Tibial nerve (tissue), 4 donors: Measurements from ENCODE around the gene MPZL2. TPM values are rescaled to one million over a fixed set of nuclear protein-coding genes. Genes with fewer than 3 reads are reported as not detected.

Experiments
- DNase-seq, 2 donors: peaks; one replicate each; pipeline ENCODE4 v3.0.0-alpha.2; 2019; ENCODE audit warnings: low spot score in 2 of 2
- H3K27ac ChIP-seq, 4 donors: fragments of 200-600 bp; sonication (generic) in 3 of 4; one replicate each; pipeline ENCODE4 v1.5.1; 2017 to 2019; ENCODE audit warnings: mild to moderate bottlenecking in 1 of 4
- H3K27me3 ChIP-seq, 2 donors: fragments of 200-600 bp; sonication (generic) in 1 of 2; one replicate each; pipeline versions ENCODE4 v1.5.1 to v1.6.0; 2017 to 2019
- H3K36me3 ChIP-seq, 3 donors: fragments of 200-600 bp; sonication (generic); one replicate each; pipeline ENCODE4 v1.5.1; 2018 to 2019
- H3K4me1 ChIP-seq, 4 donors: fragments of 200-600 bp; sonication (generic) in 3 of 4; one replicate each; pipeline ENCODE4 v1.5.1; 2017 to 2019
- H3K4me3 ChIP-seq, 4 donors: fragments of 200-600 bp; sonication (generic) in 3 of 4; one replicate each; pipeline ENCODE4 v1.5.1; 2017 to 2019; ENCODE audit warnings: mild to moderate bottlenecking in 1 of 4, moderate library complexity in 1 of 4
- H3K9me3 ChIP-seq, 4 donors: fragments of 200-600 bp; sonication (generic) in 3 of 4; one replicate each; pipeline ENCODE4 v1.5.1; 2017 to 2019
- EP300 ChIP-seq, 2 donors: sonication (generic); formaldehyde crosslinking; IDR thresholded peaks; one replicate each; pipeline ENCODE4 v1.6.1; 2017; ENCODE audit warnings: antibody characterized with exemption in 2 of 2, mild to moderate bottlenecking in 1 of 2
- POLR2A ChIP-seq, 2 donors: fragments of 450-650 bp; IDR thresholded peaks; one replicate each; pipeline ENCODE4 v1.6.1; 2017; ENCODE audit warnings: antibody characterized with exemption in 2 of 2, mild to moderate bottlenecking in 2 of 2, moderate library complexity in 2 of 2
- WGBS, 2 donors: methylation state at CpG; one replicate each; pipeline ENCODE4 v1.1.5; 2018; 5-methylcytosine and 5-hydroxymethylcytosine counted together
- small RNA-seq: library from RNA; depleted of rRNA; stranded (forward); fragments of <200 nt; gene quantifications from one replicate; pipeline ENCODE3, GENCODE V24; 2016
- total RNA-seq, 4 donors: library from RNA; depleted of rRNA; stranded (reverse); fragments of >200 nt; gene quantifications; one replicate each; pipeline ENCODE4 v1.1.0, GENCODE V29; 2016
- TF ChIP-seq, protein P1 (sequence below), 5 experiments: fragments of 200-600 bp in 3 of 5; fragments of 450-650 bp in 2 of 5; sonication (generic) in 3 of 5; IDR thresholded peaks; one replicate each; pipeline ENCODE4 v1.5.1; 2016 to 2019; ENCODE audit warnings: antibody characterized with exemption in 5 of 5, mild to moderate bottlenecking in 3 of 5, moderate library complexity in 2 of 5

MPZL2 gene
- total RNA-seq, 4 donors from 2014 or later, result 6.7 to 53.7 (median 27.0) TPM

DNA sequence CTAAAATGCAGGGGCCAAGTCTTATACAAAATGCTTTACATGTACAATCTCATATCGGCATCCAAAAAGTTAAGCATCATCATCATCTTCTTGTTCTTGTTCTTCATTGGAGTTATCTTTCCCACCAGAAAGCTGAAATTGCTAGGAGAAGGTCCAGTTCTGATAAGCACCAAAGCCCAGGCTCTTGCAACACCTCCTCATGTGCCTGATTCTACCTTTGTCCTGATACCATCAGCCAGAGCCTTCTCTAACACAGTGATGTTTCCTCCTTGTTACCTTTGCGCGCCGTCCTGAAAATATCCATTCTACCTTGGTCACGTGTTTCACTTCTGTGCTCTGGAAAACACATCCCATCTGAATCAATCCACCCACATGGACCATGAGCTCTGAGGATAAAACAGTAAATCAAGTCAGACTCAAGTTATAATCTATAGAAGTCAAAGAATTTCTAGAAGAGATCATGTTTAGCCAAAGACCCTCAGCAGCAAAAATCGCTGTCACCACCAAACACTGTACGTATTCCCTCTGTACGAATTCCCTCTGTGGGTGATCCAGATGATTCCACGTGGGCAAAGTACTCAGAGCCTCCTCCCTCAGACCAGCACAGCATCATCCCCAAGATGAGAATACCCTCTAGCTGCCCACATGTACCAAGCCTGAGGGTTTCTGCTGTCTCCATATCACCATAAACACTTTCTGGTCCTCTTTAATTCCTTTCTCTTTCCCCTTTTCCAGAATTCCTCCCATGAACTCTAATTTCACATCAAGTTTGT is 58.3 kb downstream of the MPZL2 start:
- 89% methylated on average over 9 of the region's 9 CpGs for WGBS, 2 donors

More for the DNA sequence above, 58.3 kb downstream of the MPZL2 start:
- H3K27me3 ChIP-seq, result peaks cover 0 to 4% of the 10 kb centered on the region in 2 donors
- H3K36me3 ChIP-seq, result no peaks in the 10 kb centered on the region
- TF ChIP-seq, protein P1, sequence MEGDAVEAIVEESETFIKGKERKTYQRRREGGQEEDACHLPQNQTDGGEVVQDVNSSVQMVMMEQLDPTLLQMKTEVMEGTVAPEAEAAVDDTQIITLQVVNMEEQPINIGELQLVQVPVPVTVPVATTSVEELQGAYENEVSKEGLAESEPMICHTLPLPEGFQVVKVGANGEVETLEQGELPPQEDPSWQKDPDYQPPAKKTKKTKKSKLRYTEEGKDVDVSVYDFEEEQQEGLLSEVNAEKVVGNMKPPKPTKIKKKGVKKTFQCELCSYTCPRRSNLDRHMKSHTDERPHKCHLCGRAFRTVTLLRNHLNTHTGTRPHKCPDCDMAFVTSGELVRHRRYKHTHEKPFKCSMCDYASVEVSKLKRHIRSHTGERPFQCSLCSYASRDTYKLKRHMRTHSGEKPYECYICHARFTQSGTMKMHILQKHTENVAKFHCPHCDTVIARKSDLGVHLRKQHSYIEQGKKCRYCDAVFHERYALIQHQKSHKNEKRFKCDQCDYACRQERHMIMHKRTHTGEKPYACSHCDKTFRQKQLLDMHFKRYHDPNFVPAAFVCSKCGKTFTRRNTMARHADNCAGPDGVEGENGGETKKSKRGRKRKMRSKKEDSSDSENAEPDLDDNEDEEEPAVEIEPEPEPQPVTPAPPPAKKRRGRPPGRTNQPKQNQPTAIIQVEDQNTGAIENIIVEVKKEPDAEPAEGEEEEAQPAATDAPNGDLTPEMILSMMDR (IDR thresholded peaks at IDR 0.05), result no peak
- no peak for TF ChIP-seq EP300 (IDR thresholded peaks at IDR 0.05)
- TF ChIP-seq POLR2A (IDR thresholded peaks at IDR 0.05), result no peak
- no peak overlapping the region for H3K4me3 ChIP-seq
- no peaks in the 10 kb centered on the region for H3K9me3 ChIP-seq
- DNase-seq, result no peak
- peak overlapping the region in 2 of 4 donors; percentile 27 to 62 for H3K27ac ChIP-seq
- no peaks in the 10 kb centered on the region for H3K4me1 ChIP-seq

Small RNA genes lying within 50 kb of the gene (small RNA-seq; reads per million reads assigned to genes)
- gene HSPE1P18, result not detected

Other genes starting within 250 kb of the MPZL2 start
- not detected for gene TMPRSS4, start 187.2 kb downstream of the MPZL2 start, total RNA-seq
- gene SMIM35, start 177.3 kb downstream of the MPZL2 start, total RNA-seq, result not detected
- gene SCN4B, start 111.5 kb downstream of the MPZL2 start, total RNA-seq, result 1 to 10 TPM in 2 of 4 donors, under 1 TPM in 2; 0.66 to 4.1 (median 1.1) TPM
- gene SCN2B, start 87.7 kb downstream of the MPZL2 start, total RNA-seq, result 1 to 10 TPM in 1 of 4 donors, under 1 TPM in 2, not detected in 1; 0.78 to 1.3 (median 0.87) TPM
- 1 to 10 TPM in 3 of 4 donors, under 1 TPM in 1; 0.60 to 4.5 (median 3.9) TPM for gene JAML, start 39.3 kb downstream of the MPZL2 start, total RNA-seq
- gene MPZL3, start 11.9 kb downstream of the MPZL2 start, total RNA-seq, result 1 to 10 TPM in 3 of 4 donors, under 1 TPM in 1; 0.87 to 3.1 (median 1.9) TPM
- gene CD3E, start 40.4 kb upstream of the MPZL2 start, total RNA-seq, result 1 to 10 TPM in 1 of 4 donors, under 1 TPM in 2, not detected in 1; 0.78 to 3.6 (median 0.90) TPM
- gene CD3D, start 78.4 kb upstream of the MPZL2 start, total RNA-seq, result 1 to 10 TPM in 1 of 4 donors, not detected in 3; 1.1 TPM
- gene CD3G, start 80.0 kb upstream of the MPZL2 start, total RNA-seq, result 1 to 10 TPM in 2 of 4 donors, under 1 TPM in 1, not detected in 1; 0.44 to 1.5 (median 1.4) TPM
- 10 to 100 TPM; 38.4 to 48.5 (median 41.4) TPM for gene UBE4A, start 95.3 kb upstream of the MPZL2 start, total RNA-seq
- 10 to 100 TPM; 22.4 to 51.5 (median 34.4) TPM for gene ATP5MG, start 137.3 kb upstream of the MPZL2 start, total RNA-seq
- 100 to 1,000 TPM in 1 of 4 donors, 10 to 100 TPM in 3; 78.6 to 101 (median 86.8) TPM for gene KMT2A, start 172.2 kb upstream of the MPZL2 start, total RNA-seq